Measurements from ENCODE around the gene GARIN6.

The GARIN6 gene

DNA sequence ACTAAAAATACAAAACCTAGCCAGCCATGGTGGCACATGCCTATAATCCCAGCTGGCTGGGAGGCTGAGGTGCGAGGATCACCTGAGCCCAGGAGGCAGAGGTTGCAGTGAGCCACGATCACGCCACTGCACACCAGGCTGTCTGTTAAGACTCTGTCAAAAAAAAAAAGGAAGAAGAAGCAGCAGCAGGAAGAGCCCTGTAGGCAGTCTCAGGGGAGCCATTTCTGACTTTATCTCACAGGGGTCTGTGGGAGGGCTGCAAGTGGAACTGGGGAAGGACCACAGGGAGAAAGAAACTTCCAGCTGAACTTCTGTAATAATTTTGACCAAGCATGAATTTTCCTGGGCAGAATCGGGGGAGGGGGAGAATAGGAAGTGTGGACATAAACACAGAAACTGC lies 32.7 kb downstream of the GARIN6 start:
- Mint-ChIP-seq H3K27ac (no peak overlapping the region), H3K9me3 (peaks cover 13% of the 10 kb centered on the region), H3K36me3 (no peaks in the 10 kb centered on the region), H3K4me3 (no peak overlapping the region), H3K4me1 (no peaks in the 10 kb centered on the region)
- DNase-seq (ENCODE audit: low spot score in 2 of 2) (no peak), ATAC-seq (no peak)

DNA sequence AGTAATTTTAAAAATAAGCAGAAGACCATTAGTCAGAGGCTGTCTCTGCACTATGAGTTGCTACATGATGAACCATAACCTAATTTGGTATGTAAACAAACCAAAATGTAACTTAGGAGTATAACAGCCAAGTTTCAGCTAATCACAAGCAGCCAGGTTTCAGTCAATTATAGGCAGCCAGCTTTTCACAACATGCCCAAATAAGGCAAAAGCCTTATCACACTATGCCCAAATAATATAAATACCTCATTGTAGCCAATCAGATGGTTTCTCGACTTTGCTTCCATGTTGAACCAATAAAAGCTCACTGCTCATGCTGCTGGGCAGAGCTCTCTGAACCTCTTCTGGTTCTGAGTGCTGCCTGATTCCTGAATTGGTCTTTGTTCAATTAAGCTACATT lies 38.6 kb downstream of the GARIN6 start:
- H3K27ac Mint-ChIP-seq, result no peak overlapping the region
- no peaks in the 10 kb centered on the region for H3K4me1 Mint-ChIP-seq
- DNase-seq (ENCODE audit: low spot score in 2 of 2) (no peak), ATAC-seq (no peak)
- no peaks in the 10 kb centered on the region for H3K36me3 Mint-ChIP-seq
- H3K4me3 Mint-ChIP-seq, result no peak overlapping the region
- peaks cover 18% of the 10 kb centered on the region for H3K9me3 Mint-ChIP-seq

GRCh38 chr12:99695050-99695449 lies 47.5 kb downstream of the GARIN6 start:
- DNase-seq (ENCODE audit: low spot score in 2 of 2) (no peak), ATAC-seq (no peak)
- H3K4me3 Mint-ChIP-seq, result no peak overlapping the region
- no peak overlapping the region for H3K27ac Mint-ChIP-seq
- no peaks in the 10 kb centered on the region for H3K36me3 Mint-ChIP-seq
- H3K9me3 Mint-ChIP-seq, result peaks cover 16% of the 10 kb centered on the region
- no peaks in the 10 kb centered on the region for H3K4me1 Mint-ChIP-seq

All from stimulated activated effector memory CD8-positive, alpha-beta T cell treated with anti-CD3 and anti-CD28 coated beads, Interleukin-12 subunit alpha, Interleukin-12 subunit beta, amount 100 ng/mL, for 72 hours (primary cell).